ENCODE results near the gene RAPGEF5. TPM values are rescaled to one million over a fixed set of nuclear protein-coding genes. Genes with fewer than 3 reads are reported as not detected.
"Not testable (repeated sequence)": the region's sequence is repeated elsewhere in the genome, so short reads cannot be mapped to it uniquely, and the experiment has no call there.

Gene RAPGEF5
- total RNA-seq, 3 donors from 2014 or later: 18.7 to 78.0 (median 41.9) TPM

- no peak for TF ChIP-seq POLR2AphosphoS5 (IDR thresholded peaks at IDR 0.05)
- no peak for TF ChIP-seq POLR2A (IDR thresholded peaks at IDR 0.05)
- no peak for TF ChIP-seq CTCF (IDR thresholded peaks at IDR 0.05)
- no peak for DNase-seq (ENCODE audit: low spot score in 2 of 2)
- Histone ChIP-seq H3K27ac (no peak overlapping the region), H3K27me3 (no peaks in the 10 kb centered on the region), H3K4me1 (no peaks in the 10 kb centered on the region), H3K4me3 (no peak overlapping the region), H3K36me3 (no peaks in the 10 kb centered on the region), H3K9me3 (no peaks in the 10 kb centered on the region)
- intact Hi-C loops (cut with DNase I; ENCODE audit: low total_unique reads): loop anchor here (10.0 kb wide), 1 partner anchor 700 kb away; no protein-coding TSS in a partner anchor
Measured at GRCh38 chr7:22094413-22095342, 262.3 kb downstream of the RAPGEF5 start.

- Histone ChIP-seq H3K36me3 (no peaks in the 10 kb centered on the region), H3K9me3 (no peaks in the 10 kb centered on the region), H3K4me1 (no peaks in the 10 kb centered on the region), H3K27me3 (no peaks in the 10 kb centered on the region), H3K4me3 (no peak overlapping the region), H3K27ac (peak overlapping the region in 1 of 2 donors; percentile 3)
- intact Hi-C loops (cut with DNase I; ENCODE audit: low total_unique reads): loop anchor here (10.0 kb wide), 1 partner anchor 701 kb away; no protein-coding TSS in a partner anchor
- TF ChIP-seq POLR2A (IDR thresholded peaks at IDR 0.05) (no peak), CTCF (IDR thresholded peaks at IDR 0.05) (no peak), POLR2AphosphoS5 (IDR thresholded peaks at IDR 0.05) (no peak)
- no peak for DNase-seq (ENCODE audit: low spot score in 2 of 2)
Measured at GRCh38 chr7:22093936-22094335, 263.0 kb downstream of the RAPGEF5 start.

GRCh38 chr7:22093001-22093400 is 264.0 kb downstream of the RAPGEF5 start:
- no peaks in the 10 kb centered on the region for H3K9me3 ChIP-seq
- no peak for DNase-seq (ENCODE audit: low spot score in 2 of 2)
- H3K27me3 ChIP-seq: no peaks in the 10 kb centered on the region
- H3K36me3 ChIP-seq: no peaks in the 10 kb centered on the region
- no peaks in the 10 kb centered on the region for H3K4me1 ChIP-seq
- intact Hi-C loops (cut with DNase I; ENCODE audit: low total_unique reads): loop anchor here (10.0 kb wide), 1 partner anchor 702 kb away; no protein-coding TSS in a partner anchor
- no peak overlapping the region for H3K27ac ChIP-seq
- TF ChIP-seq CTCF (IDR thresholded peaks at IDR 0.05): no peak
- H3K4me3 ChIP-seq: no peak overlapping the region

GRCh38 chr7:22090958-22091525 is 265.9 kb downstream of the RAPGEF5 start:
- H3K9me3 ChIP-seq; H3K36me3 ChIP-seq; H3K4me3 ChIP-seq; DNase-seq (ENCODE audit: low spot score in 2 of 2); H3K27ac ChIP-seq; H3K27me3 ChIP-seq; H3K4me1 ChIP-seq: not testable (repeated sequence)
- intact Hi-C loops (cut with DNase I; ENCODE audit: low total_unique reads): loop anchor here (10.0 kb wide), 1 partner anchor 704 kb away; no protein-coding TSS in a partner anchor

GRCh38 chr7:22090512-22090911 is 266.4 kb downstream of the RAPGEF5 start:
- Histone ChIP-seq H3K27ac (no peak overlapping the region), H3K9me3 (no peaks in the 10 kb centered on the region), H3K27me3 (no peaks in the 10 kb centered on the region), H3K36me3 (no peaks in the 10 kb centered on the region), H3K4me1 (no peaks in the 10 kb centered on the region), H3K4me3 (no peak overlapping the region)
- intact Hi-C loops (cut with DNase I; ENCODE audit: low total_unique reads): loop anchor here (10.0 kb wide), 1 partner anchor 704 kb away; no protein-coding TSS in a partner anchor
- no peak for DNase-seq (ENCODE audit: low spot score in 2 of 2)
- no peak for TF ChIP-seq POLR2AphosphoS5 (IDR thresholded peaks at IDR 0.05)
- TF ChIP-seq POLR2A (IDR thresholded peaks at IDR 0.05): no peak
- no peak for TF ChIP-seq CTCF (IDR thresholded peaks at IDR 0.05)
